ENCODE results near the gene RTF2.

GRCh38 chr20:56431471-56431870 is 37.0 kb upstream of the RTF2 start:
- TF ChIP-seq EZH2 (IDR thresholded peaks at IDR 0.05; ENCODE audit: low read length) = no peak
- TF ChIP-seq CTCF (optimal IDR thresholded peaks at IDR 0.05 in 1 of 3, IDR thresholded peaks at IDR 0.05 in 1 of 3, conservative IDR thresholded peaks at IDR 0.05 in 1 of 3; ENCODE audit: extremely low read depth in 1 of 3, insufficient read depth in 2 of 3, low read length in 3 of 3) = no peak
